ENCODE measurements around the gene STRIP1. TPM values are rescaled to one million over a fixed set of nuclear protein-coding genes. Genes with fewer than 3 reads are reported as not detected.

The STRIP1 gene
- total RNA-seq, 6 experiments from 2014 or later = 9.9 to 15.5 (median 12.4) TPM

- intact Hi-C loops (cut with DNase I) = loop anchor here in 1 of 2 donors (10.0 kb wide), 1 partner anchor 47 kb away; no protein-coding TSS in a partner anchor
- WGBS (ENCODE audit: insufficient coverage, low coverage, low lambda C conversion rate, missing lambda C conversion rate) = 64% methylated on average over 3 of the region's 7 CpGs
Observed at GRCh38 chr1:110057963-110058518, 23.6 kb downstream of the STRIP1 start.

GRCh38 chr1:110058591-110058990 is 24.2 kb downstream of the STRIP1 start:
- Histone ChIP-seq H3K27ac (no peak overlapping the region), H3K9me3 (no peaks in the 10 kb centered on the region), H3K27me3 (no peaks in the 10 kb centered on the region), H3K36me3 (peaks cover 0 to 36% (median 13%) of the 10 kb centered on the region in 4 donors), H3K4me1 (no peaks in the 10 kb centered on the region), H3K4me3 (no peak overlapping the region)
- TF ChIP-seq POLR2A (IDR thresholded peaks at IDR 0.05) (no peak), CTCF (IDR thresholded peaks at IDR 0.05) (no peak)
- ATAC-seq = no peak
- intact Hi-C loops (cut with DNase I) = loop anchor here in 1 of 2 donors (10.0 kb wide), 1 partner anchor 46 kb away; no protein-coding TSS in a partner anchor
- DNase-seq = no peak
- 64% methylated on average over 1 of the region's 1 CpG for WGBS (ENCODE audit: insufficient coverage, low coverage, low lambda C conversion rate, missing lambda C conversion rate)

More at GRCh38 chr1:110057963-110058518, 23.6 kb downstream of the STRIP1 start:
- Histone ChIP-seq H3K36me3 (peaks cover 0 to 40% (median 14%) of the 10 kb centered on the region in 4 donors), H3K27me3 (no peaks in the 10 kb centered on the region), H3K4me3 (no peak overlapping the region), H3K4me1 (no peaks in the 10 kb centered on the region), H3K9me3 (no peaks in the 10 kb centered on the region), H3K27ac (no peak overlapping the region)
- no peak for DNase-seq
- TF ChIP-seq POLR2A (IDR thresholded peaks at IDR 0.05) (no peak), CTCF (IDR thresholded peaks at IDR 0.05) (no peak)
- peak in 1 of 4 donors; percentile 25 for ATAC-seq

GRCh38 chr1:110059133-110059863 is 24.9 kb downstream of the STRIP1 start:
- 78% methylated on average over 6 of the region's 6 CpGs for WGBS (ENCODE audit: insufficient coverage, low coverage, low lambda C conversion rate, missing lambda C conversion rate)
- peaks cover 0 to 33% (median 11%) of the 10 kb centered on the region in 4 donors for H3K36me3 ChIP-seq
- intact Hi-C loops (cut with DNase I) = loop anchor here in 1 of 2 donors (10.0 kb wide), 1 partner anchor 46 kb away; no protein-coding TSS in a partner anchor

GRCh38 chr1:110060034-110060661 is 25.7 kb downstream of the STRIP1 start:
- intact Hi-C loops (cut with DNase I) = no loop called here
- 93% methylated on average over 2 of the region's 9 CpGs for WGBS (ENCODE audit: insufficient coverage, low coverage, low lambda C conversion rate, missing lambda C conversion rate)
- Histone ChIP-seq H3K27me3 (no peaks in the 10 kb centered on the region), H3K4me3 (no peak overlapping the region), H3K36me3 (peaks cover 0 to 24% (median 5%) of the 10 kb centered on the region in 4 donors), H3K27ac (no peak overlapping the region), H3K9me3 (no peaks in the 10 kb centered on the region), H3K4me1 (no peaks in the 10 kb centered on the region)
- ATAC-seq (peak; percentile 36 to 67 (median 44)), DNase-seq (no peak)
- TF ChIP-seq POLR2A (IDR thresholded peaks at IDR 0.05) (no peak), CTCF (IDR thresholded peaks at IDR 0.05) (peak; percentile 41 to 61 (median 54))

More at GRCh38 chr1:110059133-110059863, 24.9 kb downstream of the STRIP1 start:
- Histone ChIP-seq H3K27ac (no peak overlapping the region), H3K9me3 (no peaks in the 10 kb centered on the region), H3K4me3 (no peak overlapping the region), H3K4me1 (no peaks in the 10 kb centered on the region), H3K27me3 (no peaks in the 10 kb centered on the region)
- TF ChIP-seq CTCF (IDR thresholded peaks at IDR 0.05) = no peak
- TF ChIP-seq POLR2A (IDR thresholded peaks at IDR 0.05) = no peak
- ATAC-seq = no peak
- no peak for DNase-seq

Measured in right lobe of liver (tissue), 6 donors.